PC-9 (cell line): Measurements from ENCODE around the gene LRRC1. TPM values are rescaled to one million over a fixed set of nuclear protein-coding genes. Genes with fewer than 3 reads are reported as not detected.

Source experiments
- BruUV-seq: library from RNA; stranded (reverse); fragments of 400-500 nt; replicated peaks from 2 replicates; lab custom pipeline; 2021; lab: Mats Ljungman, UMichigan
- CTCF ChIA-PET: fragments of 300-600 bp; sonication (Branson Sonifier 250); formaldehyde crosslinking; loops from one replicate; lab custom pipeline; 2022; ENCODE audit warnings: antibody characterized with exemption; lab: Charles Lee
- POLR2A ChIA-PET: fragments of 300-600 bp; sonication (Branson Sonifier 250); formaldehyde crosslinking; loops from one replicate; lab custom pipeline; 2022; ENCODE audit warnings: antibody characterized with exemption; ENCODE audit not compliant: unreplicated experiment; lab: Charles Lee
- DNase-seq, 2 experiments: peaks; one replicate each; pipeline versions ENCODE4 v3.0.0 to v3.0.0-alpha.2; 2015 to 2022; ENCODE audit warnings: mixed read lengths in 1 of 2
- H2AFZ ChIP-seq: fragments of 200-600 bp; sonication (generic); 2 replicates; pipeline ENCODE4 v1.8.1; 2017; ENCODE audit warnings: antibody characterized with exemption
- H3F3A ChIP-seq: fragments of 200-600 bp; sonication (generic); 2 replicates; pipeline ENCODE4 v1.8.1; 2017; ENCODE audit warnings: antibody characterized with exemption, mild to moderate bottlenecking, low read depth; ENCODE audit not compliant: insufficient read depth
- H3K27ac ChIP-seq: fragments of 200-600 bp; sonication (generic); 2 replicates; pipeline ENCODE4 v1.6.1; 2016; ENCODE audit warnings: mixed run types
- H3K27me3 ChIP-seq: fragments of 200-600 bp; sonication (generic); 2 replicates; pipeline ENCODE4 v1.6.1; 2016; ENCODE audit warnings: low read depth, mixed run types; ENCODE audit not compliant: insufficient read depth
- H3K36me3 ChIP-seq: fragments of 200-600 bp; sonication (generic); 2 replicates; pipeline ENCODE4 v1.6.1; 2016; ENCODE audit warnings: low read depth, mixed run types
- H3K4me1 ChIP-seq: fragments of 200-600 bp; sonication (generic); replicated peaks from 2 replicates; pipeline ENCODE4 v1.6.1; 2016; ENCODE audit warnings: mixed run types; ENCODE audit not compliant: insufficient read depth
- H3K4me2 ChIP-seq: fragments of 200-600 bp; sonication (generic); 2 replicates; pipeline ENCODE4 v1.6.1; 2017; ENCODE audit warnings: mixed run types
- H3K4me3 ChIP-seq: fragments of 200-600 bp; sonication (generic); 2 replicates; pipeline ENCODE4 v1.6.1; 2016; ENCODE audit warnings: mixed run types
- H3K79me2 ChIP-seq: fragments of 200-600 bp; sonication (generic); 2 replicates; pipeline ENCODE4 v1.6.1; 2017; ENCODE audit warnings: low read depth, mixed run types
- H3K9me2 ChIP-seq: fragments of 200-600 bp; sonication (generic); 2 replicates; pipeline ENCODE4 v1.8.1; 2017; ENCODE audit warnings: mild to moderate bottlenecking; ENCODE audit not compliant: insufficient read depth
- H3K9me3 ChIP-seq: fragments of 200-600 bp; sonication (generic); 2 replicates; pipeline ENCODE4 v1.8.1; 2016; ENCODE audit warnings: low read depth; ENCODE audit not compliant: insufficient read depth
- H4K20me1 ChIP-seq: fragments of 200-600 bp; sonication (generic); 2 replicates; pipeline ENCODE4 v1.8.1; 2017; ENCODE audit not compliant: insufficient read depth
- EZH2 ChIP-seq: fragments of 200-600 bp; sonication (generic); IDR thresholded peaks from 2 replicates; pipeline ENCODE4 v1.8.0; 2017; ENCODE audit warnings: antibody characterized with exemption, low read depth
- intact Hi-C: fragments of 100-400 bp; cut with micrococcal nuclease; formaldehyde crosslinking; loops from one replicate; pipeline ENCODE4 v1.10.0; 2022; ENCODE audit not compliant: unreplicated experiment
- total RNA-seq: library from RNA; stranded (reverse); gene quantifications from 2 replicates; pipeline ENCODE4 v1.2.3, GENCODE V29; 2021
- TF ChIP-seq, protein P1 (sequence below): fragments of 200-600 bp; sonication (generic); conservative IDR thresholded peaks from 2 replicates; pipeline ENCODE4 v1.6.1; 2017; ENCODE audit warnings: mixed run types, antibody characterized with exemption, mild to moderate bottlenecking, moderate library complexity

Gene LRRC1
- total RNA-seq, 1 experiment from 2014 or later: 26.4 TPM

GRCh38 chr6:53944091-53944490 lies 149.3 kb downstream of the LRRC1 start:
- BruUV-seq: no TSS peak
- Histone ChIP-seq H3K9me2 (no peaks in the 10 kb centered on the region), H3K27ac (no peak overlapping the region), H4K20me1 (no peaks in the 10 kb centered on the region), H3K4me3 (no peak overlapping the region), H3K4me2 (no peak overlapping the region), H3K9me3 (0 out of 2 replicates have a peak, but pooled peaks cover 4% of the 10 kb centered on the region), H3K27me3 (no peaks in the 10 kb centered on the region), H3K79me2 (no peaks in the 10 kb centered on the region), H3F3A (no peaks in the 10 kb centered on the region), H3K36me3 (no peaks in the 10 kb centered on the region), H3K4me1 (no peaks in the 10 kb centered on the region), H2AFZ (no peak overlapping the region)
- no peak for DNase-seq
- intact Hi-C loops: no loop called here
- CTCF ChIA-PET: no interaction called here
- TF ChIP-seq EZH2: no peak
- TF ChIP-seq, protein P1, sequence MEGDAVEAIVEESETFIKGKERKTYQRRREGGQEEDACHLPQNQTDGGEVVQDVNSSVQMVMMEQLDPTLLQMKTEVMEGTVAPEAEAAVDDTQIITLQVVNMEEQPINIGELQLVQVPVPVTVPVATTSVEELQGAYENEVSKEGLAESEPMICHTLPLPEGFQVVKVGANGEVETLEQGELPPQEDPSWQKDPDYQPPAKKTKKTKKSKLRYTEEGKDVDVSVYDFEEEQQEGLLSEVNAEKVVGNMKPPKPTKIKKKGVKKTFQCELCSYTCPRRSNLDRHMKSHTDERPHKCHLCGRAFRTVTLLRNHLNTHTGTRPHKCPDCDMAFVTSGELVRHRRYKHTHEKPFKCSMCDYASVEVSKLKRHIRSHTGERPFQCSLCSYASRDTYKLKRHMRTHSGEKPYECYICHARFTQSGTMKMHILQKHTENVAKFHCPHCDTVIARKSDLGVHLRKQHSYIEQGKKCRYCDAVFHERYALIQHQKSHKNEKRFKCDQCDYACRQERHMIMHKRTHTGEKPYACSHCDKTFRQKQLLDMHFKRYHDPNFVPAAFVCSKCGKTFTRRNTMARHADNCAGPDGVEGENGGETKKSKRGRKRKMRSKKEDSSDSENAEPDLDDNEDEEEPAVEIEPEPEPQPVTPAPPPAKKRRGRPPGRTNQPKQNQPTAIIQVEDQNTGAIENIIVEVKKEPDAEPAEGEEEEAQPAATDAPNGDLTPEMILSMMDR: no peak
- POLR2A ChIA-PET: no interaction called here

- POLR2A ChIA-PET: no interaction called here
- CTCF ChIA-PET: no interaction called here
- Histone ChIP-seq H2AFZ (no peak overlapping the region), H4K20me1 (no peaks in the 10 kb centered on the region), H3K27ac (no peak overlapping the region), H3K36me3 (no peaks in the 10 kb centered on the region), H3F3A (no peaks in the 10 kb centered on the region), H3K9me2 (no peaks in the 10 kb centered on the region), H3K79me2 (no peaks in the 10 kb centered on the region), H3K27me3 (no peaks in the 10 kb centered on the region), H3K4me1 (no peaks in the 10 kb centered on the region), H3K9me3 (0 out of 2 replicates have a peak, but pooled peaks cover 4% of the 10 kb centered on the region), H3K4me2 (no peak overlapping the region), H3K4me3 (no peak overlapping the region)
- TF ChIP-seq, protein P1: no peak
- TF ChIP-seq EZH2: no peak
- no TSS peak for BruUV-seq
- intact Hi-C loops: no loop called here
- no peak for DNase-seq
Measured at GRCh38 chr6:53944543-53944942, 149.7 kb downstream of the LRRC1 start.

GRCh38 chr6:53945765-53946407 lies 151.1 kb downstream of the LRRC1 start:
- intact Hi-C loops: no loop called here
- BruUV-seq: no TSS peak
- Histone ChIP-seq H3K9me2 (no peaks in the 10 kb centered on the region), H4K20me1 (no peaks in the 10 kb centered on the region), H3K79me2 (no peaks in the 10 kb centered on the region), H3K27me3 (no peaks in the 10 kb centered on the region), H3K4me3 (no peak overlapping the region), H2AFZ (no peak overlapping the region), H3F3A (no peaks in the 10 kb centered on the region), H3K36me3 (no peaks in the 10 kb centered on the region), H3K4me1 (no peaks in the 10 kb centered on the region), H3K9me3 (0 out of 2 replicates have a peak, but pooled peaks cover 1% of the 10 kb centered on the region), H3K4me2 (no peak overlapping the region), H3K27ac (no peak overlapping the region)
- ChIA-PET POLR2A (no interaction called here), CTCF (no interaction called here)
- TF ChIP-seq, protein P1: no peak
- TF ChIP-seq EZH2: no peak
- DNase-seq: no peak
